Peyer's patch (tissue), 4 donors: Measurements from ENCODE around the gene EPS8L1. TPM values are rescaled to one million over a fixed set of nuclear protein-coding genes. Genes with fewer than 3 reads are reported as not detected.

Source experiments
- DNase-seq, 3 donors: peaks; one replicate each; pipeline ENCODE4 v3.0.0-alpha.2; 2017 to 2019
- H3K27ac ChIP-seq, 4 donors: fragments of 200-600 bp; sonication (generic); one replicate each; pipeline ENCODE4 v1.5.1; 2016 to 2019
- H3K27me3 ChIP-seq, 2 donors: fragments of 200-600 bp; sonication (generic); one replicate each; pipeline ENCODE4 v1.5.1; 2019
- H3K36me3 ChIP-seq, 3 donors: fragments of 200-600 bp; sonication (generic); one replicate each; pipeline ENCODE4 v1.5.1; 2016 to 2019
- H3K4me1 ChIP-seq, 4 donors: fragments of 200-600 bp; sonication (generic); one replicate each; pipeline ENCODE4 v1.5.1; 2016 to 2019
- H3K4me3 ChIP-seq, 4 donors: fragments of 200-600 bp; sonication (generic); 1 replicate in 3 of 4; 2 replicates in 1 of 4; pipeline ENCODE4 v1.5.1; 2016 to 2019; ENCODE audit warnings: mild to moderate bottlenecking in 1 of 4
- H3K9me3 ChIP-seq, 4 donors: fragments of 200-600 bp; sonication (generic); one replicate each; pipeline ENCODE4 v1.5.1; 2016 to 2019; ENCODE audit warnings: mild to moderate bottlenecking in 1 of 4
- CTCF ChIP-seq, 6 experiments: fragments of 450-650 bp in 4 of 6; fragments of 200-600 bp in 2 of 6; sonication (generic) in 1 of 6; IDR thresholded peaks; one replicate each; pipeline ENCODE4 v1.5.1; 2017 to 2019; ENCODE audit warnings: antibody characterized with exemption in 6 of 6, mild to moderate bottlenecking in 3 of 6, moderate library complexity in 1 of 6
- POLR2A ChIP-seq, 2 donors: fragments of 450-650 bp; IDR thresholded peaks; one replicate each; pipeline ENCODE4 v1.5.1; 2017; ENCODE audit warnings: antibody characterized with exemption in 2 of 2, mild to moderate bottlenecking in 2 of 2, moderate library complexity in 2 of 2
- total RNA-seq, 4 donors: library from RNA; depleted of rRNA; stranded (reverse); fragments of >200 nt; gene quantifications; one replicate each; pipeline ENCODE4 v1.1.0, GENCODE V29; 2016

EPS8L1 gene
- total RNA-seq, 4 donors from 2014 or later, result 5.0 to 43.8 (median 23.1) TPM

- peaks cover 0 to 62% (median 0%) of the 10 kb centered on the region in 3 donors for H3K36me3 ChIP-seq
- H3K27ac ChIP-seq, result no peak overlapping the region
- no peaks in the 10 kb centered on the region for H3K9me3 ChIP-seq
- no peak overlapping the region for H3K4me3 ChIP-seq
- H3K4me1 ChIP-seq, result peaks cover 0 to 9% (median 0%) of the 10 kb centered on the region in 4 donors
- no peak for TF ChIP-seq POLR2A (IDR thresholded peaks at IDR 0.05)
- no peak for TF ChIP-seq CTCF (IDR thresholded peaks at IDR 0.05)
- no peaks in the 10 kb centered on the region for H3K27me3 ChIP-seq
- no peak for DNase-seq
Observed at GRCh38 chr19:55042688-55043087, 33.0 kb upstream of the EPS8L1 start.

GRCh38 chr19:55044286-55044685 is 31.4 kb upstream of the EPS8L1 start:
- Histone ChIP-seq H3K27me3 (no peaks in the 10 kb centered on the region), H3K36me3 (peaks cover 0 to 78% (median 0%) of the 10 kb centered on the region in 3 donors), H3K27ac (no peak overlapping the region), H3K4me3 (no peak overlapping the region), H3K9me3 (no peaks in the 10 kb centered on the region), H3K4me1 (peaks cover 0 to 9% (median 0%) of the 10 kb centered on the region in 4 donors)
- TF ChIP-seq POLR2A (IDR thresholded peaks at IDR 0.05), result no peak
- no peak for TF ChIP-seq CTCF (IDR thresholded peaks at IDR 0.05)
- DNase-seq, result no peak

- no peaks in the 10 kb centered on the region for H3K27me3 ChIP-seq
- no peaks in the 10 kb centered on the region for H3K9me3 ChIP-seq
- DNase-seq, result no peak
- no peak overlapping the region for H3K4me3 ChIP-seq
- no peak for TF ChIP-seq POLR2A (IDR thresholded peaks at IDR 0.05)
- no peak for TF ChIP-seq CTCF (IDR thresholded peaks at IDR 0.05)
- H3K27ac ChIP-seq, result no peak overlapping the region
- peaks cover 0 to 9% (median 0%) of the 10 kb centered on the region in 4 donors for H3K4me1 ChIP-seq
- H3K36me3 ChIP-seq, result peaks cover 0 to 82% (median 0%) of the 10 kb centered on the region in 3 donors
Observed at GRCh38 chr19:55044771-55045716, 30.6 kb upstream of the EPS8L1 start.

GRCh38 chr19:55046975-55047622 is 28.6 kb upstream of the EPS8L1 start:
- H3K9me3 ChIP-seq, result no peaks in the 10 kb centered on the region
- no peaks in the 10 kb centered on the region for H3K27me3 ChIP-seq
- TF ChIP-seq CTCF (IDR thresholded peaks at IDR 0.05), result no peak
- TF ChIP-seq POLR2A (IDR thresholded peaks at IDR 0.05), result no peak
- no peak for DNase-seq
- peaks cover 0 to 84% (median 0%) of the 10 kb centered on the region in 3 donors for H3K36me3 ChIP-seq
- H3K27ac ChIP-seq, result no peak overlapping the region
- H3K4me3 ChIP-seq, result no peak overlapping the region
- H3K4me1 ChIP-seq, result peaks cover 0 to 6% (median 0%) of the 10 kb centered on the region in 4 donors

GRCh38 chr19:55047951-55048350 is 27.7 kb upstream of the EPS8L1 start:
- no peak for DNase-seq

More at GRCh38 chr19:55047951-55048350, 27.7 kb upstream of the EPS8L1 start:
- Histone ChIP-seq H3K36me3 (peaks cover 0 to 76% (median 0%) of the 10 kb centered on the region in 3 donors), H3K27ac (no peak overlapping the region), H3K4me3 (no peak overlapping the region), H3K4me1 (no peaks in the 10 kb centered on the region), H3K27me3 (no peaks in the 10 kb centered on the region), H3K9me3 (no peaks in the 10 kb centered on the region)
- TF ChIP-seq CTCF (IDR thresholded peaks at IDR 0.05) (no peak), POLR2A (IDR thresholded peaks at IDR 0.05) (no peak)
